ENCODE measurements around the gene C17orf100. TPM values are rescaled to one million over a fixed set of nuclear protein-coding genes. Genes with fewer than 3 reads are reported as not detected.
"Not testable (repeated sequence)": the region's sequence is repeated elsewhere in the genome, so short reads cannot be mapped to it uniquely, and the experiment has no call there.

Gene C17orf100
- polyA plus RNA-seq, 1 donor, result 8.7 TPM

- DNase-seq, result no peak
These were observed 40.0 kb downstream of the C17orf100 start for GRCh38 chr17:6691546-6691945.

GRCh38 chr17:6691958-6692357 is 40.4 kb downstream of the C17orf100 start:
- DNase-seq, result not testable (repeated sequence)

- no peak for DNase-seq
These were observed 43.5 kb downstream of the C17orf100 start for GRCh38 chr17:6695051-6695450.

- no peak for DNase-seq
These were observed 44.0 kb downstream of the C17orf100 start for GRCh38 chr17:6695565-6695964.

- DNase-seq, result no peak
These were observed 45.3 kb downstream of the C17orf100 start for GRCh38 chr17:6696906-6697305.

- no peak for DNase-seq
These were observed 46.4 kb downstream of the C17orf100 start for GRCh38 chr17:6698004-6698403.

GRCh38 chr17:6699997-6700947 is 48.7 kb downstream of the C17orf100 start:
- no peak for DNase-seq

- DNase-seq, result no peak
These were observed 49.4 kb downstream of the C17orf100 start for GRCh38 chr17:6700948-6701307.

GRCh38 chr17:6701719-6702118 is 50.2 kb downstream of the C17orf100 start:
- peak; percentile 20 for DNase-seq

GRCh38 chr17:6702567-6703215 is 51.1 kb downstream of the C17orf100 start:
- no peak for DNase-seq

Other genes with a start within 250 kb of the C17orf100 start
- gene AIPL1, start 216.6 kb upstream of the C17orf100 start, polyA plus RNA-seq (ENCODE audit: insufficient read length), result 0.07 TPM
- gene PIMREG, start 207.3 kb upstream of the C17orf100 start, polyA plus RNA-seq (ENCODE audit: insufficient read length), result 43.5 TPM
- 8.0 TPM for gene PITPNM3, start 95.2 kb upstream of the C17orf100 start, polyA plus RNA-seq (ENCODE audit: insufficient read length)
- gene KIAA0753, start 11.1 kb upstream of the C17orf100 start, polyA plus RNA-seq (ENCODE audit: insufficient read length), result 43.7 TPM
- 78.2 TPM for gene TXNDC17, start 10.7 kb upstream of the C17orf100 start, polyA plus RNA-seq (ENCODE audit: insufficient read length)
- gene MED31, start 157 bp upstream of the C17orf100 start, polyA plus RNA-seq (ENCODE audit: insufficient read length), result 24.8 TPM
- gene SLC13A5, start 61.6 kb downstream of the C17orf100 start, polyA plus RNA-seq (ENCODE audit: insufficient read length), result 3.3 TPM
- 18.8 TPM for gene XAF1, start 104.3 kb downstream of the C17orf100 start, polyA plus RNA-seq (ENCODE audit: insufficient read length)
- gene FBXO39, start 124.5 kb downstream of the C17orf100 start, polyA plus RNA-seq (ENCODE audit: insufficient read length), result 0.17 TPM
- 0.62 TPM for gene TEKT1, start 180.0 kb downstream of the C17orf100 start, polyA plus RNA-seq (ENCODE audit: insufficient read length)

Data from left kidney (tissue), 2 donors.